ENCODE results near the gene KIF3B.

DNA sequence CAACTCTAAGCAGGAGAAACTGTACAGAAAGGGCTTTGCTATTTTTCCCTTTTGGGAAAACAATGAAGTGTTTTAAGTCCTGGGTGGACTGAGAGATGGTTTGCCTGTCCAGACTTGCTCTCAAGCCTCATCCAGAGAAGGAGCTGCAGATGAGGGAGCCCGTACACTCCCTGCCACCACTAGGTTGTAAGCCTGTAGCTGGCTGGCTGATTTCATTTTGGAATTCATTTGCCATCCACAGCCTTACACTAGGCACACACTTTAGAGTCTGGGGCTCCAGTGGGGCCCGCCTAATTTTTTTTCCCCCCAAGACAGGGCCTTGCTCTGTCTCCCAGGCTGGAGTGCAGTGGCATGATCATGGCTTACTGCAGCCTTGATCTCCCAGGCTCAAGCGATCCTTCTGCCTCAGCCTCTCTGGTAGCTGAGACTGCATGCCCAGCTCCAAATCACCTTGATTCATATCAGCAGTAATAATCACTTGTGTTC, 41.4 kb upstream of the KIF3B start:
- TF ChIP-seq, protein P1, sequence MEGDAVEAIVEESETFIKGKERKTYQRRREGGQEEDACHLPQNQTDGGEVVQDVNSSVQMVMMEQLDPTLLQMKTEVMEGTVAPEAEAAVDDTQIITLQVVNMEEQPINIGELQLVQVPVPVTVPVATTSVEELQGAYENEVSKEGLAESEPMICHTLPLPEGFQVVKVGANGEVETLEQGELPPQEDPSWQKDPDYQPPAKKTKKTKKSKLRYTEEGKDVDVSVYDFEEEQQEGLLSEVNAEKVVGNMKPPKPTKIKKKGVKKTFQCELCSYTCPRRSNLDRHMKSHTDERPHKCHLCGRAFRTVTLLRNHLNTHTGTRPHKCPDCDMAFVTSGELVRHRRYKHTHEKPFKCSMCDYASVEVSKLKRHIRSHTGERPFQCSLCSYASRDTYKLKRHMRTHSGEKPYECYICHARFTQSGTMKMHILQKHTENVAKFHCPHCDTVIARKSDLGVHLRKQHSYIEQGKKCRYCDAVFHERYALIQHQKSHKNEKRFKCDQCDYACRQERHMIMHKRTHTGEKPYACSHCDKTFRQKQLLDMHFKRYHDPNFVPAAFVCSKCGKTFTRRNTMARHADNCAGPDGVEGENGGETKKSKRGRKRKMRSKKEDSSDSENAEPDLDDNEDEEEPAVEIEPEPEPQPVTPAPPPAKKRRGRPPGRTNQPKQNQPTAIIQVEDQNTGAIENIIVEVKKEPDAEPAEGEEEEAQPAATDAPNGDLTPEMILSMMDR (conservative IDR thresholded peaks at IDR 0.05; ENCODE audit: low read depth, low read length) = no peak
- TF ChIP-seq EZH2 (IDR thresholded peaks at IDR 0.05; ENCODE audit: borderline replicate concordance, low read depth, low read length, poor library complexity, severe bottlenecking) = no peak

Data from A673 (cell line).